ENCODE results near the gene MLXIP. TPM values are rescaled to one million over a fixed set of nuclear protein-coding genes. Genes with fewer than 3 reads are reported as not detected.

Gene MLXIP
- total RNA-seq, 4 donors from 2014 or later, result 19.8 to 37.1 (median 21.4) TPM

DNA sequence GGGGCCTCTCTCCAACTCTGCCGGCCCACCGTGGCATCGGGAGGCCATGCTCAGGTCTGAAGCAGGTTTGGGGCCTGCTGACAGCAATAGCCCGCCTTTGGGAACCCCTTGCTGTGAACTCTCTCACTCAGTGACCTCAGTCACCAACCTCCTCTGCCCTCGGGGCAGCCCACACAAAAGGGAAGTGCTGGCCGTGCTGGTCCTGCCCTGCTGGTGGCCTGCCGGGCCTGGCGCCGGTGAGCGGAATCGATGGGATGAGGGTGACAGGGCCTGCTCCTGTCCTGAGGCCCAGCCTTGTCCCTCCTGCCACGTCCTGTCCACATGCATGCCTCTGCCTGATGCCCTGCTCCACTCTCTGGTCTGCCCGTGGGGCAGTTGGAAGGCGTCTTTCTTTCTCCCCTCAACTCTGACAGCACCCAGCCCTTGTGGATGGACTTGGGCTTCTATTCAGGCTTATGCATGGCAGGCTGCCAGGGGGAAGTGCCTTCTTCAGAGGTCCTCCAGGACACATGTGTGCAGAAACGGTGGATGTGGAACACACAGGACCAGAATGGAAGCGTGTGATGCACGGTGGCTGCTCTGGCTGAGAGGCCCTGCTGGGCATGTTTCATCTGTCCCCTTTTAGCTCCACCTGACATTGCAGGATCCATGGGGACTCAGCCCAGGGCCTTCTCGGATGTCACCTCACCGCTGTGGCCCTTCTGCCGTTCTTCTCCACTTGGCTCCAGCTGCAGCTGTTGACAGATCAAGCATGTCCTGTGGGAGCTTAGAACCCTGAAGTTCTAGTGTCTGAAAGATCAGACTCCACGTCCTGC lies 63.6 kb downstream of the MLXIP start:
- no peak for TF ChIP-seq CTCF (IDR thresholded peaks at IDR 0.05; ENCODE audit: low read depth)

GRCh38 chr12:122142857-122143256 lies 64.3 kb downstream of the MLXIP start:
- no peak for TF ChIP-seq CTCF (IDR thresholded peaks at IDR 0.05; ENCODE audit: low read depth)

- no peak for TF ChIP-seq CTCF (IDR thresholded peaks at IDR 0.05; ENCODE audit: low read depth)
Observed at GRCh38 chr12:122144885-122145284, 66.3 kb downstream of the MLXIP start.

- no peak for TF ChIP-seq CTCF (IDR thresholded peaks at IDR 0.05; ENCODE audit: low read depth)
Observed at GRCh38 chr12:122145505-122146330, 67.2 kb downstream of the MLXIP start.

DNA sequence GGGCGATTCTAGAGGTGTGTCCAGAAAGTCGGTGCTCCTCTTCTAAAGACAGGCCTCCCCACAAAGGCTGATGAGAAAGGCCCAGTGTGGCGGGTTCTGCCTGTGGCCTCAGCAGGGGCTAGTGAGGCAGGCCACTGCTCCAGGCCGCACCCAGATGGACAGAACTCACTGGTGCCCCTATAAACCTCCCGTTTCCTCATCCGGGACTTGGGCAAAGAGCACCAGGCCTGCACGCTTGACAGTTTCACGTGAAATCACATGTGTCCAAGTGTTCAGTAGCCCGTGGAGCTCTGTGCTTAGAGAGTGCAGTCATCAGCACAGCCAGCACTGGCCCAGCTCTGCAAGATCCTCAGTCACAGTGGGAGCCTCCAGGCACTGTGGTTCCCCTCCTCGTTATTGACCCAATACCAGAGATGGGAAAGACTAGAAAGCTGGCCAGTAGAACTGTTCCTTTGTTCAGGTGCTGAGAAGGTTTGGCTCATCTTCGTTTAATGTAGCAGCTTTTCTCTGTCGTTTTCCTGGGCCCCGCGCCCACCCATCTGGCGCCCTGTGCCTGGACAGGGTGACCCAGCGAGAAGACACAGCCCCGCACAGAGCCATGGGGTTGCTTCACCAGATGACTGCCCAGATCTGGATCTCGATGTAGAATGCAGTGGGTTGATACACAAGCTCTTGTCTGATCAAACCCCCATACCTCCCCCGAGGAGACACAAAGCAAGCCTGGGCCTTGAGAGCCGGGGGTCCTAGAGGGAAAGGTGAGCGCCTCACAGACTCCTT lies 69.1 kb downstream of the MLXIP start:
- no peak for TF ChIP-seq CTCF (IDR thresholded peaks at IDR 0.05; ENCODE audit: low read depth)

DNA sequence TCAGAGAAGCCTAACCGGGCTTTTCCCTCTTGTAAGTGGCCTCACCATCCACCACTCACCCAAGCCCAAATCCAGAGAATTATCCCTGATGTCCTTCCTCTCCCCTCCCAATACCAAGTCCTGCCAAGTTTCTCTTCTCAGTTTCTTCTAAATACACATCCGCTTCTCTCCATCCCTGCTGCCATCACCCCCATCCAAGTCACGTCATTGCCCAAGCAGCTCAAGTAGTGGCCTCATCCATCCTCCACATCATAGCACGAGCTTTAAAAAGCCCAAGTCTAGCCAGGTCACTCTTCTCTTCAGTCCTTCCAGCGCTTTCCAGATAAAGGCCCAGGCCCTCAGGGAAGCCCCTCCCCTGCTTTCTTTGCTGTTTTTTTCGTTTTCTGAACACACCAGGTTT lies 70.1 kb downstream of the MLXIP start:
- no peak for TF ChIP-seq CTCF (IDR thresholded peaks at IDR 0.05; ENCODE audit: low read depth)
